ENCODE measurements around the gene HNRNPUL1. TPM values are rescaled to one million over a fixed set of nuclear protein-coding genes. Genes with fewer than 3 reads are reported as not detected.

HNRNPUL1 gene
- total and polyA plus RNA-seq, 2 experiments from 2014 or later, result 204 to 207 TPM

DNA sequence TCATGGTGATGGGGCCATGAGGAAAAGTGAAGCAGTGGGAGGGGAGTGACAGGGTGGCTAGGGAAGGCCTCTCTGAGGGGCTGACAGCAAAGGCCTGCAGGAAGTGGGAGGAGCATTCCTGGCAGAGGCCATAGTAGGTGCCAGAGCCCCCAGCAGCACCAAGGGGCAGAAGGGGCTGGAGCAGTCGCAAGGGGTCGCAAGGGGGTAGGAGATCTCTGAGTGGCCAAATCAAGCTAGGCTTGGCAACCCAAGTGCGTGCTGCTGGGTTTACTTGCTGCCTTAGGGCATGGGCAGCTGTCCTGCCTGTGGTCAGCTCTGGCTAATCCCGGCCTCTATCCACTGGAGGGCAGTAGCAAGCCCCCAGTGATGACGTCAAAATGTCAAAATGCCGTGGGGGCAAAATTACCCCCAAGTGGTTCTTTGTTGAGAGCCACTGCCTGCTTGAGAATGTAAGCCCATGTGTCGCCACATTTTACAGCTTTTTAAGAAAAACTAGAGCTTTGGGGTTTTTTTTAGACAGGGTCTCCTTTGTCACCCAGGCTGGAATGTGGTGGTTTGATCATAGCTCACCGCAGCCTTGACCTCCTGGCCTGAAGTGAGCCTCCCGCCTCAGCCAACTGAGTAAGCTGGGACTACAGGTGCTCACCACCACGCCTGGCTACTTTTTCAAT lies 57.6 kb downstream of the HNRNPUL1 start:
- no peaks in the 10 kb centered on the region for H3K36me3 ChIP-seq (ENCODE audit: insufficient read depth)
- no peaks in the 10 kb centered on the region for H3K79me2 ChIP-seq (replicated peaks; ENCODE audit: insufficient read depth)
- ATAC-seq, result peak; percentile 40
- no peak overlapping the region for H3K4me3 ChIP-seq
- Mint-ChIP-seq H3K27ac (peak overlapping the region; percentile 31; the same call in 1 of the 2 replicates), H3K4me3 (no peak overlapping the region; the same call in 2 of the 3 replicates), H3K4me1 (peaks cover 46% of the 10 kb centered on the region), H3K36me3 (ENCODE audit: low read depth) (peaks cover 44% of the 10 kb centered on the region), H3K27me3 (ENCODE audit: insufficient read depth, low read depth, poor library complexity) (peaks cover 25% of the 10 kb centered on the region), H3K9me3 (peaks cover 3% of the 10 kb centered on the region; the same call in 2 of the 3 replicates)
- peaks cover 42% of the 10 kb centered on the region for H3K4me1 ChIP-seq (ENCODE audit: insufficient read depth)
- H3F3A ChIP-seq (replicated peaks; ENCODE audit: low read depth), result peaks cover 29% of the 10 kb centered on the region
- H3K4me2 ChIP-seq, result peak overlapping the region; percentile 48; the same call in 1 of the 2 replicates
- 0 out of 2 replicates have a peak overlapping the region, but pooled peaks have one; percentile 69 for H3K27ac ChIP-seq (ENCODE audit: low read depth)
- H4K20me1 ChIP-seq (replicated peaks; ENCODE audit: insufficient read depth), result no peaks in the 10 kb centered on the region; the same call in 1 of the 2 replicates
- H3K27me3 ChIP-seq (ENCODE audit: insufficient read depth), result no peaks in the 10 kb centered on the region
- H3K9me2 ChIP-seq (ENCODE audit: insufficient read depth), result no peaks in the 10 kb centered on the region
- no peak overlapping the region for H2AFZ ChIP-seq
- no peak for TF ChIP-seq POLR2AphosphoS5 (IDR thresholded peaks at IDR 0.05; ENCODE audit: low read depth)
- TF ChIP-seq, protein P1, sequence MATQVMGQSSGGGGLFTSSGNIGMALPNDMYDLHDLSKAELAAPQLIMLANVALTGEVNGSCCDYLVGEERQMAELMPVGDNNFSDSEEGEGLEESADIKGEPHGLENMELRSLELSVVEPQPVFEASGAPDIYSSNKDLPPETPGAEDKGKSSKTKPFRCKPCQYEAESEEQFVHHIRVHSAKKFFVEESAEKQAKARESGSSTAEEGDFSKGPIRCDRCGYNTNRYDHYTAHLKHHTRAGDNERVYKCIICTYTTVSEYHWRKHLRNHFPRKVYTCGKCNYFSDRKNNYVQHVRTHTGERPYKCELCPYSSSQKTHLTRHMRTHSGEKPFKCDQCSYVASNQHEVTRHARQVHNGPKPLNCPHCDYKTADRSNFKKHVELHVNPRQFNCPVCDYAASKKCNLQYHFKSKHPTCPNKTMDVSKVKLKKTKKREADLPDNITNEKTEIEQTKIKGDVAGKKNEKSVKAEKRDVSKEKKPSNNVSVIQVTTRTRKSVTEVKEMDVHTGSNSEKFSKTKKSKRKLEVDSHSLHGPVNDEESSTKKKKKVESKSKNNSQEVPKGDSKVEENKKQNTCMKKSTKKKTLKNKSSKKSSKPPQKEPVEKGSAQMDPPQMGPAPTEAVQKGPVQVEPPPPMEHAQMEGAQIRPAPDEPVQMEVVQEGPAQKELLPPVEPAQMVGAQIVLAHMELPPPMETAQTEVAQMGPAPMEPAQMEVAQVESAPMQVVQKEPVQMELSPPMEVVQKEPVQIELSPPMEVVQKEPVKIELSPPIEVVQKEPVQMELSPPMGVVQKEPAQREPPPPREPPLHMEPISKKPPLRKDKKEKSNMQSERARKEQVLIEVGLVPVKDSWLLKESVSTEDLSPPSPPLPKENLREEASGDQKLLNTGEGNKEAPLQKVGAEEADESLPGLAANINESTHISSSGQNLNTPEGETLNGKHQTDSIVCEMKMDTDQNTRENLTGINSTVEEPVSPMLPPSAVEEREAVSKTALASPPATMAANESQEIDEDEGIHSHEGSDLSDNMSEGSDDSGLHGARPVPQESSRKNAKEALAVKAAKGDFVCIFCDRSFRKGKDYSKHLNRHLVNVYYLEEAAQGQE (IDR thresholded peaks at IDR 0.05; ENCODE audit: unreplicated experiment), result no peak
- TF ChIP-seq, protein P2, sequence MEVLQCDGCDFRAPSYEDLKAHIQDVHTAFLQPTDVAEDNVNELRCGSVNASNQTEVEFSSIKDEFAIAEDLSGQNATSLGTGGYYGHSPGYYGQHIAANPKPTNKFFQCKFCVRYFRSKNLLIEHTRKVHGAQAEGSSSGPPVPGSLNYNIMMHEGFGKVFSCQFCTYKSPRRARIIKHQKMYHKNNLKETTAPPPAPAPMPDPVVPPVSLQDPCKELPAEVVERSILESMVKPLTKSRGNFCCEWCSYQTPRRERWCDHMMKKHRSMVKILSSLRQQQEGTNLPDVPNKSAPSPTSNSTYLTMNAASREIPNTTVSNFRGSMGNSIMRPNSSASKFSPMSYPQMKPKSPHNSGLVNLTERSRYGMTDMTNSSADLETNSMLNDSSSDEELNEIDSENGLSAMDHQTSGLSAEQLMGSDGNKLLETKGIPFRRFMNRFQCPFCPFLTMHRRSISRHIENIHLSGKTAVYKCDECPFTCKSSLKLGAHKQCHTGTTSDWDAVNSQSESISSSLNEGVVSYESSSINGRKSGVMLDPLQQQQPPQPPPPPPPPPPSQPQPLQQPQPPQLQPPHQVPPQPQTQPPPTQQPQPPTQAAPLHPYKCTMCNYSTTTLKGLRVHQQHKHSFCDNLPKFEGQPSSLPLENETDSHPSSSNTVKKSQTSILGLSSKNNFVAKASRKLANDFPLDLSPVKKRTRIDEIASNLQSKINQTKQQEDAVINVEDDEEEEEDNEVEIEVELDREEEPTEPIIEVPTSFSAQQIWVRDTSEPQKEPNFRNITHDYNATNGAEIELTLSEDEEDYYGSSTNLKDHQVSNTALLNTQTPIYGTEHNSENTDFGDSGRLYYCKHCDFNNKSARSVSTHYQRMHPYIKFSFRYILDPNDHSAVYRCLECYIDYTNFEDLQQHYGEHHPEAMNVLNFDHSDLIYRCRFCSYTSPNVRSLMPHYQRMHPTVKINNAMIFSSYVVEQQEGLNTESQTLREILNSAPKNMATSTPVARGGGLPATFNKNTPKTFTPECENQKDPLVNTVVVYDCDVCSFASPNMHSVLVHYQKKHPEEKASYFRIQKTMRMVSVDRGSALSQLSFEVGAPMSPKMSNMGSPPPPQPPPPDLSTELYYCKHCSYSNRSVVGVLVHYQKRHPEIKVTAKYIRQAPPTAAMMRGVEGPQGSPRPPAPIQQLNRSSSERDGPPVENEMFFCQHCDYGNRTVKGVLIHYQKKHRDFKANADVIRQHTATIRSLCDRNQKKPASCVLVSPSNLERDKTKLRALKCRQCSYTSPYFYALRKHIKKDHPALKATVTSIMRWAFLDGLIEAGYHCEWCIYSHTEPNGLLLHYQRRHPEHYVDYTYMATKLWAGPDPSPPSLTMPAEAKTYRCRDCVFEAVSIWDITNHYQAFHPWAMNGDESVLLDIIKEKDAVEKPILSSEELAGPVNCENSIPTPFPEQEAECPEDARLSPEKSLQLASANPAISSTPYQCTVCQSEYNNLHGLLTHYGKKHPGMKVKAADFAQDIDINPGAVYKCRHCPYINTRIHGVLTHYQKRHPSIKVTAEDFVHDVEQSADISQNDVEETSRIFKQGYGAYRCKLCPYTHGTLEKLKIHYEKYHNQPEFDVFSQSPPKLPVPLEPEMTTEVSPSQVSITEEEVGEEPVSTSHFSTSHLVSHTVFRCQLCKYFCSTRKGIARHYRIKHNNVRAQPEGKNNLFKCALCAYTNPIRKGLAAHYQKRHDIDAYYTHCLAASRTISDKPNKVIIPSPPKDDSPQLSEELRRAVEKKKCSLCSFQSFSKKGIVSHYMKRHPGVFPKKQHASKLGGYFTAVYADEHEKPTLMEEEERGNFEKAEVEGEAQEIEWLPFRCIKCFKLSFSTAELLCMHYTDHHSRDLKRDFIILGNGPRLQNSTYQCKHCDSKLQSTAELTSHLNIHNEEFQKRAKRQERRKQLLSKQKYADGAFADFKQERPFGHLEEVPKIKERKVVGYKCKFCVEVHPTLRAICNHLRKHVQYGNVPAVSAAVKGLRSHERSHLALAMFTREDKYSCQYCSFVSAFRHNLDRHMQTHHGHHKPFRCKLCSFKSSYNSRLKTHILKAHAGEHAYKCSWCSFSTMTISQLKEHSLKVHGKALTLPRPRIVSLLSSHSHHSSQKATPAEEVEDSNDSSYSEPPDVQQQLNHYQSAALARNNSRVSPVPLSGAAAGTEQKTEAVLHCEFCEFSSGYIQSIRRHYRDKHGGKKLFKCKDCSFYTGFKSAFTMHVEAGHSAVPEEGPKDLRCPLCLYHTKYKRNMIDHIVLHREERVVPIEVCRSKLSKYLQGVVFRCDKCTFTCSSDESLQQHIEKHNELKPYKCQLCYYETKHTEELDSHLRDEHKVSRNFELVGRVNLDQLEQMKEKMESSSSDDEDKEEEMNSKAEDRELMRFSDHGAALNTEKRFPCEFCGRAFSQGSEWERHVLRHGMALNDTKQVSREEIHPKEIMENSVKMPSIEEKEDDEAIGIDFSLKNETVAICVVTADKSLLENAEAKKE (CRISPR knock-in tag; IDR thresholded peaks at IDR 0.05), result no peak
- no peak for TF ChIP-seq NANOG (IDR thresholded peaks at IDR 0.05; ENCODE audit: borderline replicate concordance)
- no peak for TF ChIP-seq ZNF331 (CRISPR knock-in tag; IDR thresholded peaks at IDR 0.05; ENCODE audit: low read depth)
- no peak for TF ChIP-seq ZNF114 (CRISPR knock-in tag; IDR thresholded peaks at IDR 0.05)
- no peak for TF ChIP-seq JUNB (IDR thresholded peaks at IDR 0.05; ENCODE audit: unreplicated experiment)
- no peak for TF ChIP-seq EZH2phosphoT487 (IDR thresholded peaks at IDR 0.05; ENCODE audit: unreplicated experiment)
- TF ChIP-seq, protein P3, sequence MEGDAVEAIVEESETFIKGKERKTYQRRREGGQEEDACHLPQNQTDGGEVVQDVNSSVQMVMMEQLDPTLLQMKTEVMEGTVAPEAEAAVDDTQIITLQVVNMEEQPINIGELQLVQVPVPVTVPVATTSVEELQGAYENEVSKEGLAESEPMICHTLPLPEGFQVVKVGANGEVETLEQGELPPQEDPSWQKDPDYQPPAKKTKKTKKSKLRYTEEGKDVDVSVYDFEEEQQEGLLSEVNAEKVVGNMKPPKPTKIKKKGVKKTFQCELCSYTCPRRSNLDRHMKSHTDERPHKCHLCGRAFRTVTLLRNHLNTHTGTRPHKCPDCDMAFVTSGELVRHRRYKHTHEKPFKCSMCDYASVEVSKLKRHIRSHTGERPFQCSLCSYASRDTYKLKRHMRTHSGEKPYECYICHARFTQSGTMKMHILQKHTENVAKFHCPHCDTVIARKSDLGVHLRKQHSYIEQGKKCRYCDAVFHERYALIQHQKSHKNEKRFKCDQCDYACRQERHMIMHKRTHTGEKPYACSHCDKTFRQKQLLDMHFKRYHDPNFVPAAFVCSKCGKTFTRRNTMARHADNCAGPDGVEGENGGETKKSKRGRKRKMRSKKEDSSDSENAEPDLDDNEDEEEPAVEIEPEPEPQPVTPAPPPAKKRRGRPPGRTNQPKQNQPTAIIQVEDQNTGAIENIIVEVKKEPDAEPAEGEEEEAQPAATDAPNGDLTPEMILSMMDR (conservative IDR thresholded peaks at IDR 0.05; ENCODE audit: low read depth in 2 of 2), result peak; percentile 66 to 69
- TF ChIP-seq, protein P4, sequence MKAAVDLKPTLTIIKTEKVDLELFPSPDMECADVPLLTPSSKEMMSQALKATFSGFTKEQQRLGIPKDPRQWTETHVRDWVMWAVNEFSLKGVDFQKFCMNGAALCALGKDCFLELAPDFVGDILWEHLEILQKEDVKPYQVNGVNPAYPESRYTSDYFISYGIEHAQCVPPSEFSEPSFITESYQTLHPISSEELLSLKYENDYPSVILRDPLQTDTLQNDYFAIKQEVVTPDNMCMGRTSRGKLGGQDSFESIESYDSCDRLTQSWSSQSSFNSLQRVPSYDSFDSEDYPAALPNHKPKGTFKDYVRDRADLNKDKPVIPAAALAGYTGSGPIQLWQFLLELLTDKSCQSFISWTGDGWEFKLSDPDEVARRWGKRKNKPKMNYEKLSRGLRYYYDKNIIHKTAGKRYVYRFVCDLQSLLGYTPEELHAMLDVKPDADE (IDR thresholded peaks at IDR 0.05), result no peak
- peak; percentile 92 for TF ChIP-seq CREB1 (CRISPR knock-in tag; IDR thresholded peaks at IDR 0.05; ENCODE audit: low read depth)
- no peak for TF ChIP-seq EZH2 (IDR thresholded peaks at IDR 0.05; ENCODE audit: low read depth, unreplicated experiment)
- TF ChIP-seq STAT1 (IDR thresholded peaks at IDR 0.05; ENCODE audit: unreplicated experiment), result no peak
- DNase-seq (ENCODE audit: low spot score), result peak; percentile 84
